Lung (tissue), 12 donors: ENCODE measurements around the gene KCNMA1. TPM values are rescaled to one million over a fixed set of nuclear protein-coding genes. Genes with fewer than 3 reads are reported as not detected.

Experiments
- ATAC-seq: fragments of 200-7000 bp; cut with Tn5 transposase; one replicate; pipeline ENCODE4 v1.9.1; 2020; ENCODE audit warnings: moderate number of reproducible peaks; ENCODE audit not compliant: insufficient read depth, low FRiP score
- DNase-seq, 3 donors: peaks; one replicate each; pipeline ENCODE4 v3.0.0-alpha.2; 2013 to 2017
- H3K27ac ChIP-seq, 2 donors: one replicate each; pipeline ENCODE4 v1.5.1; 2013; ENCODE audit warnings: mild to moderate bottlenecking in 2 of 2, moderate library complexity in 2 of 2, control low read depth in 1 of 2, inconsistent platforms in 1 of 2, low read depth in 1 of 2, low read length in 1 of 2
- H3K27me3 ChIP-seq, 3 donors: one replicate each; pipeline ENCODE4 v1.5.1; 2013; ENCODE audit warnings: low read length in 2 of 3; ENCODE audit not compliant: control insufficient read depth in 3 of 3, insufficient read depth in 3 of 3
- H3K36me3 ChIP-seq, 4 donors: one replicate each; pipeline ENCODE4 v1.5.1; 2013; ENCODE audit warnings: low read length in 4 of 4, mild to moderate bottlenecking in 1 of 4, moderate library complexity in 1 of 4; ENCODE audit not compliant: control insufficient read depth in 4 of 4, insufficient read depth in 4 of 4
- H3K4me1 ChIP-seq, 5 donors: one replicate each; pipeline ENCODE4 v1.5.1; 2013; ENCODE audit warnings: low read length in 5 of 5, mild to moderate bottlenecking in 2 of 5, moderate library complexity in 1 of 5; ENCODE audit not compliant: control insufficient read depth in 5 of 5, insufficient read depth in 5 of 5
- H3K4me3 ChIP-seq: one replicate; pipeline ENCODE4 v1.5.1; 2013; ENCODE audit warnings: mild to moderate bottlenecking, control low read depth, moderate library complexity
- H3K9ac ChIP-seq, 2 donors: one replicate each; pipeline ENCODE4 v1.5.1; 2013; ENCODE audit warnings: low read length in 2 of 2, control low read depth in 1 of 2; ENCODE audit not compliant: insufficient read depth in 1 of 2
- H3K9me3 ChIP-seq, 4 donors: one replicate each; pipeline ENCODE4 v1.5.1; 2013; ENCODE audit warnings: low read length in 3 of 4, mild to moderate bottlenecking in 1 of 4, moderate library complexity in 1 of 4; ENCODE audit not compliant: control insufficient read depth in 4 of 4, insufficient read depth in 3 of 4
- CTCF ChIP-seq: IDR thresholded peaks from 2 replicates; pipeline ENCODE4 v1.5.1; 2012; ENCODE audit warnings: mild to moderate bottlenecking; ENCODE audit errors: control extremely low read depth, extremely low read depth
- WGBS, 2 donors: extraction: QIAGEN DNeasy Blood & Tissue Kit; methylation state at CpG; one replicate each; pipeline ENCODE4 v1.1.7; 2013; 5-methylcytosine and 5-hydroxymethylcytosine counted together
- polyA plus RNA-seq, 2 donors: library from polyadenylated mRNA; stranded (reverse); fragments of 200-250 nt; gene quantifications; one replicate each; pipeline ENCODE4 v1.2.1, GENCODE V29; 2013
- total RNA-seq, 2 donors: library from RNA; depleted of rRNA in 1 of 2; stranded (reverse); fragments of >200 nt in 1 of 2; gene quantifications; one replicate each; pipeline ENCODE4 v1.2.1, GENCODE V29; 2014 to 2021
- donor health status: control.
- donor health status: control.
- donor health status: Bipolar disorder and iron deficiency.
- donor health status: healthy.
- donor health status: DM: yes; HTN: yes; CAD: no.

KCNMA1 gene
- total and polyA plus RNA-seq, 4 donors = 3.8 to 13.0 (median 5.5) TPM

- ATAC-seq (no peak), DNase-seq (peak in 1 of 3 donors; percentile 25)
- no peaks in the 10 kb centered on the region for H3K9me3 ChIP-seq
- no peak overlapping the region for H3K27ac ChIP-seq
- H3K36me3 ChIP-seq = no peaks in the 10 kb centered on the region
- no peak overlapping the region for H3K4me3 ChIP-seq
- H3K4me1 ChIP-seq = peaks cover 0 to 6% (median 0%) of the 10 kb centered on the region in 5 donors
- no peak for TF ChIP-seq CTCF
- WGBS, 2 donors = 68 to 71% methylated on average over 3 of the region's 3 CpGs
- H3K27me3 ChIP-seq = no peaks in the 10 kb centered on the region
- H3K9ac ChIP-seq = no peak overlapping the region
Observed at GRCh38 chr10:76878514-76878913, 759.1 kb downstream of the KCNMA1 start.

GRCh38 chr10:76874896-76875295 lies 762.7 kb downstream of the KCNMA1 start:
- 84 to 87% methylated on average over 3 of the region's 3 CpGs for WGBS, 2 donors
- no peak for TF ChIP-seq CTCF
- Histone ChIP-seq H3K9me3 (no peaks in the 10 kb centered on the region), H3K4me3 (no peak overlapping the region), H3K36me3 (no peaks in the 10 kb centered on the region), H3K9ac (no peak overlapping the region), H3K4me1 (peaks cover 0 to 6% (median 0%) of the 10 kb centered on the region in 5 donors), H3K27ac (no peak overlapping the region), H3K27me3 (no peaks in the 10 kb centered on the region)
- ATAC-seq (no peak), DNase-seq (no peak)

DNA sequence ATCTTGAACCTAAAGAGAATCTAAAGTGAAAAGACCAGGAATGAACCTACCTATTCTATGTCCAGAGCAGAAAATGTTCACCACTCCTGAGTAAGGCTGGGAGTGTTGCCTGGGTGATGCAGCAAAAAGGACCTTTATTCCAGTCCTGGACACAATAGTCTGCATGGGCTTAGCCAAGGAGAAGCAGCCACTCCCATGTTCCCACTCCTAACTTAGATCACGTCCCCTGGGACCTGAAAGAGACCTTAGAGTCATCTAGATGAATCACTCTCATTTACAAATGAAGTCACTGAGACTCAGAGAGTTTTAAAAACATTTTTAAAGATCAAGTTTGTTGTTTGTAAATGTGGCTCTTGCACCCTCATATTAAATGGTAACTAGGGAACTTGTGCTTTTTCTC lies 763.4 kb downstream of the KCNMA1 start:
- no peak for TF ChIP-seq CTCF
- ATAC-seq = no peak
- no peak for DNase-seq
- Histone ChIP-seq H3K9me3 (no peaks in the 10 kb centered on the region), H3K27ac (no peak overlapping the region), H3K4me1 (peaks cover 0 to 4% (median 0%) of the 10 kb centered on the region in 5 donors), H3K36me3 (no peaks in the 10 kb centered on the region), H3K4me3 (no peak overlapping the region), H3K9ac (no peak overlapping the region), H3K27me3 (no peaks in the 10 kb centered on the region)
- 73 to 79% methylated on average over 1 of the region's 1 CpG for WGBS, 2 donors

DNA sequence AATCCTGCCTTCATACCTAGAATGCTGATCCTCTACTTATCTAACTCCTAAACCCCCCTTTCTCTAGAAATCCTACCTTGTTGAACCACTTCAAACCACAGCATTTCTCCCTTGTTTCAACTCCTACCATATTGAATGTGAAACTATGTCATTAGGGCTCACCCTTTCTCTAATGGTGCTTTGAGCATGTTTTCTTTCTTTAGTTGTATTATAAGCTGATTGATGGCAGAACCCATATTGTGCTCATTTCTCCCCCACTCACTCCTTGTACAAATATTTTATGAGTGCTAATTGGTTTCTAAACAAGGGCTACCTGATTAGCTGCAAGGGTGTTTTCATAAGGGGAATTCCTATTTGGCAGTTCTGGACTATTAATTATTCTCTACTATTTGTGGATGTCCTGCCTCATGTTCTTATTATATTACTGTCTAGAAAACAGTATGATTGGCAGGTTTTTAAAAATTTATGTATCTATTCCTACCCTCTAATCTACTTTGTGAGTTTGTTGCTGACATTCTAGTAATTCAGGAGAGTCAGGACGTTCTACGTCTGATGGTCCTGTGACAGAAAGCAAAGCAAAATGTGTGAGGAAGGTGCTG lies 765.8 kb downstream of the KCNMA1 start:
- no peak for TF ChIP-seq CTCF
- no peak for DNase-seq
- H3K36me3 ChIP-seq = no peaks in the 10 kb centered on the region
- H3K4me1 ChIP-seq = peaks cover 0 to 8% (median 0%) of the 10 kb centered on the region in 5 donors
- H3K27me3 ChIP-seq = no peaks in the 10 kb centered on the region
- no peak overlapping the region for H3K27ac ChIP-seq
- 90 to 92% methylated on average over 2 of the region's 2 CpGs for WGBS, 2 donors
- no peak for ATAC-seq
- no peak overlapping the region for H3K4me3 ChIP-seq
- H3K9ac ChIP-seq = no peak overlapping the region
- no peaks in the 10 kb centered on the region for H3K9me3 ChIP-seq
